Tibial nerve (tissue), 3 donors: ENCODE data around the gene TREX2.

Experiments used
- POLR2A ChIP-seq, 2 donors: fragments of 450-650 bp; IDR thresholded peaks; one replicate each; pipeline ENCODE4 v1.6.1; 2017; ENCODE audit warnings: antibody characterized with exemption in 2 of 2, mild to moderate bottlenecking in 2 of 2, moderate library complexity in 2 of 2
- TF ChIP-seq, protein P1 (sequence below), 5 experiments: fragments of 200-600 bp in 3 of 5; fragments of 450-650 bp in 2 of 5; sonication (generic) in 3 of 5; IDR thresholded peaks; one replicate each; pipeline ENCODE4 v1.5.1; 2016 to 2019; ENCODE audit warnings: antibody characterized with exemption in 5 of 5, mild to moderate bottlenecking in 3 of 5, moderate library complexity in 2 of 5

DNA sequence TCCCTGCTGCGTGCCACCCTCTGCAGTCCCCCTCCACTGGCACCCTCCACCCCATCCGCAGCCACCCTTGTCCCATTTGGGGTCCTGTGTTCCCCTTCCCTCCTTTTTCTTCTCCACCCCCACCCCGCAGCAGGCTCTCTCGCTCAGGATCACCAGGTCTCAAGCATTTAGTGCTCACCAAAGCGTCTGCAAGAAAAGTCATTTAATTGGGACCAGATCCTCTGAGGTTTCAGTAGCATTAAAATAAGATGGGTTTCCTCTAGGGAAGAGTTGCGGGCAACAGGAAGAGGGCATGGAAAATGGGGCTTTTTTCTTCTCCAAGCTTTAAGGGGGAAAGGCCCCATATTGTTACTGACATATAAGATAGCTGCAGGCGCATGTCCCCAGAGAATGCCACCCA lies 29.4 kb upstream of the TREX2 start:
- TF ChIP-seq, protein P1, sequence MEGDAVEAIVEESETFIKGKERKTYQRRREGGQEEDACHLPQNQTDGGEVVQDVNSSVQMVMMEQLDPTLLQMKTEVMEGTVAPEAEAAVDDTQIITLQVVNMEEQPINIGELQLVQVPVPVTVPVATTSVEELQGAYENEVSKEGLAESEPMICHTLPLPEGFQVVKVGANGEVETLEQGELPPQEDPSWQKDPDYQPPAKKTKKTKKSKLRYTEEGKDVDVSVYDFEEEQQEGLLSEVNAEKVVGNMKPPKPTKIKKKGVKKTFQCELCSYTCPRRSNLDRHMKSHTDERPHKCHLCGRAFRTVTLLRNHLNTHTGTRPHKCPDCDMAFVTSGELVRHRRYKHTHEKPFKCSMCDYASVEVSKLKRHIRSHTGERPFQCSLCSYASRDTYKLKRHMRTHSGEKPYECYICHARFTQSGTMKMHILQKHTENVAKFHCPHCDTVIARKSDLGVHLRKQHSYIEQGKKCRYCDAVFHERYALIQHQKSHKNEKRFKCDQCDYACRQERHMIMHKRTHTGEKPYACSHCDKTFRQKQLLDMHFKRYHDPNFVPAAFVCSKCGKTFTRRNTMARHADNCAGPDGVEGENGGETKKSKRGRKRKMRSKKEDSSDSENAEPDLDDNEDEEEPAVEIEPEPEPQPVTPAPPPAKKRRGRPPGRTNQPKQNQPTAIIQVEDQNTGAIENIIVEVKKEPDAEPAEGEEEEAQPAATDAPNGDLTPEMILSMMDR (IDR thresholded peaks at IDR 0.05) = no peak
- no peak for TF ChIP-seq POLR2A (IDR thresholded peaks at IDR 0.05)
